SIG-M5 (cell line): ENCODE data around the gene PILRA.

Source experiments
- DNase-seq: peaks from one replicate; lab custom pipeline; 2025; lab: John Stamatoyannopoulos, UW

Gene PILRA

DNA sequence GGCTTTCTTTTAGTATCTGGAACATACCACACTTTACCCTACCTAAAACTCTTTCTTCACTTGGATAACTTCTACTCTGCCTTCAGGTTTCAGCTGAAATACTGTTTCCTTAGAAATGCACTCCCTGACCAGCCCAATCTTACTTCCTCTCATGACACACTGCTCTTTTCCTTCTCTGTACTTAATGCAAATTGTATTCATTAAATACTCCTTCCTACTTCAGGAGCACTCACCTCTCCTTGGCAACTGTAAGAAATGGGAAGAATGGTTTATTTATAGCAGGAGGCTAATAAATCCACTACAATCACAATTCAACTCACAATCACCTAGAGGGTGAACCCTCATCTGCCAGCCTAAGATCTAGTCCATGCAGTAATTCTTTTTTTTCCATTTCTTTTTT, 40.1 kb downstream of the PILRA start:
- no peak for DNase-seq

DNA sequence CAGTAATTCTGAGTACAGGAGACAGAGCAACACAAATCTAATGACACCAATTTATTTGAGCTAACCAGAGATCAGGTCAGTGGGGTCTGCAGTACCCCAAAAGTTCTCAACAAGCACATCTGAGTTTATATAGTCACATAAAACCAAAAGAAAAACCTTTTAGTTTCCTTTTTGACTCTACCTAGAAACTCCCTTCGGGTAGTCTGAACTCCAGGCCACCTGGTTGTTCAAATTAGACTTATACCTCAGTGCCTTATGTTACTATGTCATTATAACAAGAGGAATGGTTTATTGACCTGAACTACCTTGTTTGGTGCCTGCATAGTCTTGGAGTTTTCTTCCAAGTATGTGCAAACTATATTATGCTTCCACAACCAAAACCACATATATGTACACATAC, 40.6 kb downstream of the PILRA start:
- DNase-seq: no peak

DNA sequence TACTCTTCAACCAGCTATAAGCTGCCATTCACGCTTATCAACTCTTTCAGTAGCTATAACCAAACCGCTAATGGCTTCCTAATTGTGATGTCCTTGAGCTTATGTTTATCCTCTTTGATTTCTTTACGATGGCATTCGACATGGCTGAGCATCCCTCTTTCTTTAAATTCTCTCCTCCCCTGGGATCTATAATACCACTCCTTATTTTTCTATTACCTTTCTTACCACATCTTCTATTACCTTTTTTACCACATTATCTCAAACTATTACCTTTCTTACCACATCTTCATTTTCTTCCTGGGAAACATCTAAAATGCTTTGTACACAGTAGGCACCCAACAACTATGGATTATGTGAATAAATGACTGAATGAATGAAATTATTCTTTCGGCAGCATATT, 42.2 kb downstream of the PILRA start:
- DNase-seq: no peak

DNA sequence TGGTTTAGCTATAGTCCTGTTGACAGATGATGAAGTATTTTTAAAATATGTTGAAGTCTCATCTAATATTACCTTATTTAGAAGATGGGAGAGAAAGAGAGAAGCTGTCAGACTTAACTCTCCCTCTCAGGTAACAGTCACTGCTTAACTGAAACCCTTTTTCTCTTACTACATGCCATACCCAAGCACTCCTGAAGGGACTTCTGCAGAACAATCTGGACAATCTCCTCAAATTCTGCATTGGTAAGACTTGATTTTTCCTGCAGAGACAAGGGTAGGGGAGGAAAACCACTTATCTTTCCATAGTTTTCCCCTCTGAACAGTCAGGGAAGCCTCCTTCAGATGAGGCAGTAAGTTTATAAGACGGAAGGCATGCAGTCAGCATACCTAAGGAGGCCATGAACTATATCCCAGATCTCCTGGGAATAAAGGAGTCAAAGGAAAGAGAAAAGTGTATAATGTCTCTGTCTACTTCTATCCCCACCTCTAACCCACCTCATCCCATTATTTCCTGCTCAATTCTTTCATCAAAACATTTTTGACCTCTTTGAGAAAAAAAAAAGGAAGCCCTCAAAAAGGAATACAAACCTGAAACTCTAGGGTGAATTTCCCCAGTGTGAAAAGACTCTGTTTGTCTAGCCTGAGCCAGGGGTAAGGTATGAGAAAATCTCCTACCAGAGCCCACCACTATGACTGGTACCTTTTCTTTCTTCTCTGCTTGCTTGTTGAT, 45.8 kb downstream of the PILRA start:
- no peak for DNase-seq

DNA sequence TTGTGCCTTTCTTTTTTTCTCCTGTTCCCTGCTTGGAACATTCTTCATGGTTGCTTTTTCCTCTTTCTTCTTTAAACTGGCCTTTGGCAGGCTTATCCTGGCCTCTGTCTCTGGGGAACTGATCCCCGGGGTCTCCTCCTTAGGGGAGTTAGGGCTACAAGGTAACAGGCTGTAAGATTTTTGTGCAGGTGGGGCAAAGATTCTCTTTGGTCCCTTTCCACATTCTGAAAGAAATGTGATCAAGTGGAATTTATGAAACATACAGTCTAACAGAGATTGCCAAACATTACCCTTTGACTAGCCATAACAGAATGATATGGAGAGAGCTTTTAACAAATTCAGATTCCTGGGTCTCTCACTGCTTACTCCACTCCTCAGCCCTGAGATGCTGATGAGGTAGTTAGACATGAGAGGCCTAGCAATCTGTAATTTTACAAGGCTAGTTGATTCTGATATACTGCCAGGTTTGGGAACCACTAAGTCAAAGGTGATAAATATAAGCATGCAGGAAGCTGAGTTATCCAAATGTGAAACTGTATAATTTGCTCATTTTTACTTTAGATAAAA, 46.5 kb downstream of the PILRA start:
- no peak for DNase-seq

DNA sequence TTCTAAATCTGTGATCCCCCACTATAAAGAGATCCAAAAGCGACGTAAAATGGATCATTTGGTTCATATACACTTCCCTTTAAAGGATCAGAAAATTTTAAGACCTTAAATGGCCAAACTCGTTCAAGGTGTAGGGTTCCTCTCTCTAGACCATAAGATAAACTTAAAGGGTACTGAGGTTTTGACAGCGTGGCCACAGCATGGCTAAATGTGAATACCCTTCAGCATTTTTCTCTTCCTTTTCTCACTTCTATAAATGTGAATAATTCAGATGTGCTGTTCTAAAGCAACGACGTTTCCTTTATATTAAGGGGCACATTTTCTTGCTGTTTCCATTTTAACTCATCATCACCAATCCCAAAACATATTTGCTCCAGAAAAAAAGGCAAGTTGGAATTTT, 50.0 kb downstream of the PILRA start:
- DNase-seq: no peak

DNA sequence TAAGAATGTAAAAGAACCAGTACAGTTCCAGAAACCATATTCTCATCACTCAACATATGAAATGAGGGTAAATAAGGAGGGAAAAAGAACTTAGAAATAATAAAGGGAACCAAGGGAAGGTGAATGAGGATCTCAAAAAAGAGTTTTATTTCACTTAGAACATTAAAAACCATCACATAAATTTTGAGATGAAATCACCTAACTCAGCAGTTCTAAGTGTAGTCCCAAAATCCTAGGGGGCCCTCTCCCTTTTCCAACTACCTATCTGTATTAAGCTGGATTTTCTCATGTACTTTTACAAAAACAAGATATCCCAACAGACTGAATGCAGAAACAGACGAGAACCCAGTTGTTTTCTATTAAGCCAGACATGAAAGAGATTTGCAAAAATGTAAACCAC, 52.1 kb downstream of the PILRA start:
- DNase-seq: no peak

DNA sequence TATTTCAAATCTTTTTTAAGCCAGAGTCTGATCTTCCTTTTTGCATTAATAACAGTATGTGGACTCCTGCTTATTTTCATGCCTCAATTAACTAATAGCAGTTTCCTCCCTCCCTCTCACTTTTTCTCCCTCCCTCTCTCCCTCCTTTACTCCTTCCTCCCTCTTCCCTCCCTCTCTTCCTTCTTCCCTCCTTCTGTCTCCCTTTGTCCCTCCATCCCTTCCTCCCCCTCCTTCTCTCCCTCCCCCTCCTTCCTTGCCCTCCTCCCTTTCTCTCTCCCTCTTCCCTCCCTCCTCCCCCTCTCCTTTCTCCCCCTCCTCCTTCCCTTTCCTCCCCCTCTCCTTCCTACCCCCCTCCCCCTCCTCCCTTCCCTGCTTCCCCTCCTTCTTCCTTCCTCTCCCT, 53.2 kb downstream of the PILRA start:
- no peak for DNase-seq

DNA sequence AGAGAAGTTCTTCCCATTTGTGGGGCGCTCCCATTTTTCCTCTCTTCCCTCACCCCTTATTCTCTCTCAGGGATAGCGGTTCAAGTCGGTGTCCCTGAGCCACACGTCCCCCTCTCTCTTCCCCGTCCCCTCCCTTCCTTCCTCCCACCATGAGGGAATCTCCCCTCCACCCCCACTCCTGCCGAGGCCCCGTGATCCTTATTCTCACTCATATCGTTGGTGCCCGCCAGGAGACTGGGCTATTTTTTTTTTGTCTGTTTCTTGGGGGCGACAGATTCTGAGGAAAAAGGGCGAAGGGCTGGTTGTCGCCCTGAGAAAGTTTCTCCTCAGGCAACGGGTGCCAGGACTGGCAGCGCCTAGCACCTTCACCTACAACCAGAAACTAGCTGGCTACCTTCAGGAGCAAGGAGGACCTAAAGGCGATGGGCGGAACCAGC, 54.5 kb downstream of the PILRA start:
- DNase-seq: no peak

DNA sequence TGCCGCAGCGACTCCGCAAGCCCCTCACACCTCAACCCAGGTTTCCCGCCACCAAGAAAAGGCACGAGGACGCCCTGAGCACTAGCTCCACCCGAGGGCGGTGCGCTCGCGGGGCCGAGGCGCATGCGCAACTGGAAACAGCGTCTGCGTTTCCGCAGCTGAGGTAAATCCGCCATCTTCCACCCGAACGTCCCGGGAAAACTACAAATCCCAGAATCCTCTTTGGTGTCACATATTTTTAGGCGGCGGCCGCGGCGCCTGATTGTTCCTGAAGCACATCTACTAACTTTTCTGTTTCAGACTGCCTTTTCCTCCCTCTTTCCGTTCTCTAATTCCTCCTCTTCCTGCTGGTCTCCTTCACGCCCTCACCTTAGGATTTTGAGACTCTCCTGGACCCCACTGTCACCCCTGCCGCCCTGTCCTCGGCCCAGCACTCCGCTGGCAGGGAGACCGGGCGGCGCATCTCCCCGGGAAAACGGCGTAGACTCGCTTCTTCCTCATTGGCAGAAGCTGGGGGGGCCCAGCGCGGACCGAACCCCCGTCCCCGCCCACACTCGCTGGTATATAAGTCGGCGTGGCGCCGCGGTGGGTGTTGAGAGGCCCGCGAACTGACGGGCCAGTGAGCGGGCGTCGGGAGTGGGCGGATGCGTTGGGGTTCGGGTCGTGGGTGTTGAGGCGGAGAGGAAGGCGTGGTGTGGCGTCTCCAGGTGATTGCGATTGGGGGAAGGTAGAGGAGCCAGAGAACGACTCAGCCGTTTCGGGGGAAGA, 55.1 kb downstream of the PILRA start, which contains the start of gene ZCWPW1:
ZCWPW1 (minus strand) TSS at position 505 of the 768 bp plus-strand sequence. CDS start 8,054 bp downstream, outside the sequence.
- DNase-seq: peak; percentile 83

DNA sequence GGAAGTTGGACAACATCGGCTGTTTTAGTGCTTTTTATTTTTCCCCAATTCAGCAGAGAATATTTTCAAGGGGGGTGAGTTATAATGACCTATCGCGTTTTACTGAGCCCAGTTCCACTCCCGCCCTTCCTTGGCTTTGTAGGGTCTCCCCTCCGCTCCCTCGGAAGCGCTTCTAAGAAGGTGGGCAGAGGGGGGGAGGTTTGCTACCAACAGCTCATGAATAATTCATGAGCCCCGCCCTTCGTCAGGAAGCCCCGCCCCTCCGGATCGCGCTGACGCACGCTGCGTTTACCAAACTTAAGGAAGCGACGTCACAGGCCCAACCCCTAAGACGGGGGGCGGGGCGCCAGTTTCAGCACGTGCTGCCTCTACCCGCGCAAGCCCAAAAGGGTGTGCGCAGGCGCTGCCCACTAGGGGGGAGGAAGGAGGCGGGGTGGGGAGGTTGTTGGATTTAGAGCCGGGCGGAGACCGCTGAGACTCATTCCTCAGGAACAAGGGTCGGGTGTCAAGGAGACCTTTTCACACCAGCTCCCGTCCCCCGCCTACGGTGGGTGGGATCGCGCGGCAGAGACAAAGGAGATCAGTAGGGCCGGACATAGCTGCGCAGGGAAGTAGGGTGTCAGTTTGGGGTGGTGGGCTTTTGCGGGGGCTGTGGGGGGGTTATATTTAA, 55.8 kb downstream of the PILRA start:
- peak; percentile 87 for DNase-seq

DNA sequence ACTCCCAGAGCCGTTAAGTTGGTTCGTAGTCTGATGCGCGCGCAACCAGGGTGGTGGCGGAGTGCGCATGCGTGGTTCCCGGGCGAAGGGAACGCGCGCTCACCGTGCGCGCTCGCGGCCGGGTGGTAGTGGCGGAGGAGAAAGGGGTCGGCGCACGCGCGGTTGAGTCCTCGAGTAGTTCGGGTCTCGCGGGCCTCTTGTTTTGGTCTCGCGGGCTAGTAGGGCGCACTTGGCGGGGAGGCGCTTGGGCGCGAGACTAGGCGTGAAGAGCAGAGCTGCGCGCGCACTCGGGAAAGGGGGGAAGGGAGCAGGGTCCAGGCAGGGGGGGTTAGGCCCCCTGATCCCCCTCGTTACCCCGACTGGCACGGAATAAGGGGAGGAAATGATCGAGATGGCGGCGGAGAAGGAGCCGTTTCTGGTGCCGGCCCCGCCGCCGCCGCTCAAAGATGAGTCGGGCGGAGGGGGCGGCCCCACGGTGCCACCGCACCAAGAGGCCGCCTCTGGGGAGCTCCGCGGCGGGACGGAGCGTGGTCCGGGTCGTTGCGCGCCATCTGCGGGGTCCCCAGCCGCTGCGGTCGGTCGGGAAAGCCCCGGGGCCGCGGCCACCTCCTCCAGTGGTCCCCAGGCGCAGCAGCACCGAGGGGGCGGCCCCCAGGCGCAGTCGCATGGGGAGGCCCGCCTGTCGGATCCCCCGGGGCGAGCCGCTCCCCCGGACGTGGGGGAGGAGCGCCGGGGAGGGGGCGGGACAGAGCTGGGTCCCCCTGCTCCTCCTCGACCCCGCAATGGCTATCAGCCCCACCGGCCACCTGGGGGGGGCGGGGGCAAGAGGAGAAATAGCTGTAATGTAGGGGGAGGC, 56.6 kb downstream of the PILRA start, which contains the start of gene MEPCE:
MEPCE (plus strand) TSS at position 195 of the 856 bp plus-strand sequence; CDS start at position 383, 188 bp downstream.
- peak; percentile 55 for DNase-seq

DNA sequence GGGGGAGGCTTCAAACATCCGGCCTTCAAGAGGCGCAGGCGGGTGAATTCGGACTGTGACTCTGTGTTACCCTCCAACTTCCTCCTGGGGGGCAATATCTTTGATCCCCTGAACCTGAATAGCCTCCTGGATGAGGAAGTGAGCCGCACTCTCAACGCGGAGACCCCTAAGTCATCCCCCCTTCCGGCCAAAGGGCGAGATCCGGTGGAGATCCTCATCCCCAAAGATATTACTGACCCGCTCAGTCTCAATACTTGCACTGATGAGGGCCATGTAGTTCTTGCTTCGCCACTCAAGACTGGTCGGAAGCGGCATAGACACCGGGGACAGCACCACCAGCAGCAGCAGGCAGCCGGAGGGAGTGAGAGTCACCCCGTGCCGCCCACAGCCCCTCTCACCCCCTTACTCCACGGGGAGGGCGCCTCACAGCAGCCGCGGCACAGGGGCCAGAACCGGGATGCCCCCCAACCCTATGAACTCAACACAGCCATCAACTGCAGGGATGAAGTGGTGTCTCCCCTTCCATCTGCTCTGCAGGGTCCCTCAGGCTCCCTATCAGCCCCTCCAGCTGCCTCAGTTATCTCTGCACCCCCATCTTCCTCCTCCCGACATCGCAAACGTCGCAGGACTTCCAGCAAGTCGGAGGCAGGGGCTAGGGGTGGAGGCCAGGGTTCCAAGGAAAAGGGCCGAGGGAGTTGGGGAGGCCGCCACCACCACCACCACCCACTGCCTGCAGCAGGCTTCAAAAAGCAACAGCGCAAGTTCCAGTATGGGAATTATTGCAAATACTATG, 57.4 kb downstream of the PILRA start:
- no peak for DNase-seq

DNA sequence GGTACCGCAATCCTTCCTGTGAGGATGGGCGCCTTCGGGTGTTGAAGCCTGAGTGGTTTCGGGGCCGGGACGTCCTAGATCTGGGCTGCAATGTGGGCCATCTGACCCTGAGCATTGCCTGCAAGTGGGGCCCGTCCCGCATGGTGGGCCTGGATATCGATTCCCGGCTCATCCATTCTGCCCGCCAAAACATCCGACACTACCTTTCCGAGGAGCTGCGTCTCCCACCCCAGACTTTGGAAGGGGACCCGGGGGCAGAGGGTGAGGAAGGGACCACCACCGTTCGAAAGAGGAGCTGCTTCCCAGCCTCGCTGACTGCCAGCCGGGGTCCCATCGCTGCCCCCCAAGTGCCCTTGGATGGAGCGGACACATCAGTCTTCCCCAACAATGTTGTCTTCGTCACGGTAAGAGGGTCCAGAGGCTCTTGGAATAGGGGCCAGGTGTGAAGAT, 58.0 kb downstream of the PILRA start:
- no peak for DNase-seq

DNA sequence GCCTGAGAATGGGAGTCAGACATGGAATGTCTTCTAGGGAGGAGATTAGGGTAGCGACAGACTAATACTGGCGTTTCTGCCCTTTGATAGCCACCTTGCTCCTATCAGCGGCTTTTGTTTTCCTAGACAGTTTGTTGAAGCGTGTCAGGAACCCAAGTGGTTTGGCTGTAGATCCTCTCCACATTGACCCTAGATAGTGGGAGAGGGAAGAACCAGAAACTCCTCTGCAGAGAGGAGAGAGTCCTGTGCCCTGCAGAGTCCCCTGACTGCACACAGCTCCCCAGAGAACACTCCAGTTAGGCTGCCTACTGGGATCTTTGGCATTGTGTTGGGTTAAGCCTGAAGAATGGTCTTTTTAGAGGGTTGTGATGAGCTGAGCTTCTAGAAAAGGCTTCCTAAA, 58.8 kb downstream of the PILRA start:
- no peak for DNase-seq

DNA sequence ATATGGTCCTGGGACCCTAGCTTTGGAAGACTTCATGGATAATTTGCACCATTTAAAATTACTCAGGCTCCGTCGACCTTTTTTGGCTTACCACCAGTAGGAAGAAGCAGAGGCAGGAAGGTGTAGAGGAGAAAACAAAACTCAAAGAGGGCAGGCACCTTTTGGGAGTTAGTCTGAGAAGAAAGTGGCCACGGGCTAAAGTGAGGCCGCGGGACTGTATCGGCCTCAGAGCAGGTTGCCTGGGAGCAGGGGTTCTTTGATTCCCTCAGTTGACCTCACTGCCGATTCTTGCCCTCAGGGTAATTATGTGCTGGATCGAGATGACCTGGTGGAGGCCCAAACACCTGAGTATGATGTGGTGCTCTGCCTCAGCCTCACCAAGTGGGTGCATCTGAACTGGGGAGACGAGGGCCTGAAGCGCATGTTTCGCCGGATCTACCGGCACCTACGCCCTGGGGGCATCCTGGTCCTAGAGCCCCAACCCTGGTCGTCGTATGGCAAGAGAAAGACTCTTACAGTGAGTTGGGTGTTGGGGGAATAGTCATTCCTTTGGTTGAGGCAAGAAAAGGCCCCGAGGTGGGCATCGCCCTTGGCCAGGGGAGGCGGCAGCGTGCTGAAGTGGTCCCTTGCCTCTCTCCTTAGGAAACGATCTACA, 59.5 kb downstream of the PILRA start:
- DNase-seq: no peak

DNA sequence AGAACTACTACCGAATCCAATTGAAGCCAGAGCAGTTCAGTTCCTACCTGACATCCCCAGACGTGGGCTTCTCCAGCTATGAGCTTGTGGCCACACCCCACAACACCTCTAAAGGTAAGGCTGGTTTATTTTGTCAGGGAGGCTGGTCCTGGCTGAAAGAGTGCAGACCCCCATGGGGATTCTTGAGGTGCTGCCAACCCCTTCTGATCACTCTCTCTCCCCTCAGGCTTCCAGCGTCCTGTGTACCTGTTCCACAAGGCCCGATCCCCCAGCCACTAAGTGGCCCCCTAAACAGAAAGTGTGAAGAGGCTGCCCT, 59.9 kb downstream of the PILRA start:
- DNase-seq: no peak

DNA sequence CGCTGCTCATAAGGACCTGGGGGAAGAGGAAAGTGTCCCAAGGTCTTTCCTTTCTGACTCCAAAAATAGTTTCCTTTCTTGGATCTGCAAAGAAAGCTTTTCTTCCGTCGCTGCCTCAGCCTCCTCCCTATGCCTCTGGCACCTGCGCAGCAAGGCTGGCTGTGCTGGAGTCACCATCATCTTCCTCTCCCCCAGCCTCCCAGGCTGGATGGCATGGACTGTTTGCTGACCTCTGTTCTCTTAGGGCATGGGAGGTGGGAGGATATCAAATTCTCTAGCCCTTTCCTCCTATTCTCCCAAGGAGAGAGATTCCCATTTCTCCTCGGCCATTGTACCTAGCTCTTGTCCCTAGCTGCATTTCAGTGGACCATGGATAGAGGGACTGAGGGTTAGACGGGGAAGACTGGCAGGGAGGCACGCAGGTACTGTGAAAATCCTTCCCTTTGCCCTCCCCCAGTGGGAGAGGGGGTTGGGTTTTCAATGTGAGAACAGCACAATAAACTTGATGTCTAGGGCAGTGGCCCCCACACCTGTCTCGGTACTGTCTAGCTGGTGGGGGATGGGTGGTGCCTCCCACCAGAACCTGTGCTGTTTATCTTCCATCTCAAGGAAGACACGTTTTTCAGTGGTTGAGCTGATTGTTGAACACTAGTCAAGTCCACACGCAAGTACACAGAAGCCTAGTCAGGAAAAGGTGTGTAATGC, 60.5 kb downstream of the PILRA start:
- DNase-seq: no peak

DNA sequence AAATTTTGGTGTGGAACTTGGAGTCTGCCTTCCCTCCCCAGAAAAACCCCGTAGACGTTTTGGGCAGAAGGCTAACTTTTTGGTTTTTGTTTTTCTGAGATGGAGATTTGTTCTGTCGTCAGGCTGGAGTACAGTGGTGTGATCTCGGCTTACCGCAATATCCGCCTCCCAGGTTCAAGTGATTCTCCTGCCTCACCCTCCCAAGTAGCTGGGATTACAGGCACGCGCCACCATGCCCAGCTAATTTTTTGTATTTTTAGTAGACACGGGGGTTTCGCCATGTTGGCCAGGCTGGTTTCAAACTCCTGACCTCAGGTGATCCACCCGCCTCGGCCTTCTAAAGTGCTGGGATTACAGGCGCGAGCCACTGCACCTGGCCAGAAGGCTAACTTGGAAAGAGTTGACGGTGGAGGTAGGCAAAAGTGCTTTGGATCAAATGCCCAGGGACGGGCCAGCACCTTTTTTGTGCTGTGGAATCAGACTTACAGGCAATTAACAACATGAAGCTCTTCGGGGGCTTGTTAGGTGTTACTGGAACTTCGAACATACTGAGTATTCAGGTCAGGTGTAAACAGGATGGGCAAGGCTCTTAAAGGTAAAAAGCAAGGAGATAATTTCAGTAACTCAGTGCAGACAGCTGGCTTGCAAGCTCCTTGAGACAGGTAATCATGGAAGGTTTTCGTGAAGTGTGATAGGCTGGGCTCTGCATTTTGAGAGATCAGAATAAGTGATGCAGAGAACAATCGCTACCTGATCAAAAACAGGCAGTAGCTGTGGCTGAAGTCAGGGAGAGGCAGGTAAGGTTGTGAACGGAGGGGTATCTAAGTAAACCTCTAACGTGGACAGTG, 61.2 kb downstream of the PILRA start:
- no peak for DNase-seq
